ENCODE measurements around the gene THSD4.

- TF ChIP-seq CTCF (IDR thresholded peaks at IDR 0.05) (no peak), POLR2AphosphoS5 (IDR thresholded peaks at IDR 0.05; ENCODE audit: low read depth, low read length) (no peak), TCF7L2 (IDR thresholded peaks at IDR 0.05; ENCODE audit: low read depth, low read length) (no peak), REST (IDR thresholded peaks at IDR 0.05; ENCODE audit: insufficient read depth in 1 of 2, low read depth in 2 of 2, low read length in 1 of 2) (no peak), SIN3A (IDR thresholded peaks at IDR 0.05; ENCODE audit: borderline replicate concordance, insufficient read depth, low read depth, low read length) (no peak)
These were observed 144.6 kb downstream of the THSD4 start for GRCh38 chr15:71259866-71260265.
